ENCODE data around the gene COL2A1.

COL2A1 gene

GRCh38 chr12:48015954-48016353, 11.7 kb upstream of the COL2A1 start:
- in situ Hi-C loops (cut with HindIII; ENCODE audit: low sequenced_read_pairs): no loop called here

DNA sequence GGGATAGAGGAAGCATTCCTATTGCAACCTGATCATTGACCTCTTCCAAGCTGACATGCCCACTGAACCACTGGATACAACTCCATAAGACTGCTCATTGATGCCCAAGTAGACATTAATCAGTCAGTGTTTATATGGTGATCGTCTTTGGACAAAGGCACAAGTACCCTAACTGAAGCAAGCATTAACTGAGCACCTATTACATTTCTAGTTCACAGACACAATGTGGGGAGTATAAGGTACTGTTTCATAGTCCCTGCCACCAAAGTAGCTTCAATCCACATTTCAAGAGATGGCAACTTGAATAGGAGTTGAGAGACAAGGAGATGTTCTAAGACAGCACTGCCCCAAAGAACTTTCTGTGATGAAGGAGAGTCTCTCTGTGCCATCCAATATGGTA, 10.9 kb upstream of the COL2A1 start:
- in situ Hi-C loops (cut with HindIII; ENCODE audit: low sequenced_read_pairs): no loop called here

GRCh38 chr12:48013287-48013686, 9.0 kb upstream of the COL2A1 start:
- in situ Hi-C loops (cut with HindIII; ENCODE audit: low sequenced_read_pairs): no loop called here

- in situ Hi-C loops (cut with HindIII; ENCODE audit: low sequenced_read_pairs): no loop called here
Observed at GRCh38 chr12:48012070-48012469, 7.8 kb upstream of the COL2A1 start.

DNA sequence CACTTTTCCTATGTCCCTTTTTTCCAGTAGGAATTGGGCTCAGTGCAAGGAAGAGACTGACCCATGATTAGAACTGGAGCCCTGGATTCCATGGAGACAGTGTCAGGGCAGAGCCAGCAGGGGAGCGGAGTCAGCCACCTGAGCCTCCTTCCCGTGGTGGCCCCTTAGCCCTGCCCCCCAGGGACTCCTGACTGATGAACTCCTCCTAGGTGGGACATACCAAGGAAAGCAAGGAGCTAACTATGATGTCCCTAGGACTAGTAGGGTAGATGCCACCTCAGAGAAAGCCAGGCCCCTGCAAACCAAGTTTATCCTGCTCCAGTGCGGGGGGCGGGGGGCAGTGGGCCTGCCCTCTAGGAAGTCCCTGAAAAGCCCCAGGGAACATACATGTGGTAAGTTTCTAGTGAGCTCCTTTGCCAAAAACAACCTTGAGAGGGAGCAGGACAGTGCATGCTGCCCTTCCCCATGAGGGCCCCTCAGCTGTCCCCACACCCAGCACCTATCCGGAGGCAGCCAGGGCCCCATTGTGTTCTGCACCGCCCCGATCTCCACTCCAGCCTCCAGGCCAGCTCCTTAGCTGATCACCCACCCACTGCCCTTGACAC, 6.2 kb upstream of the COL2A1 start:
- in situ Hi-C loops (cut with HindIII; ENCODE audit: low sequenced_read_pairs): no loop called here

- in situ Hi-C loops (cut with HindIII; ENCODE audit: low sequenced_read_pairs): no loop called here
Observed at GRCh38 chr12:48009471-48009870, 5.2 kb upstream of the COL2A1 start.

DNA sequence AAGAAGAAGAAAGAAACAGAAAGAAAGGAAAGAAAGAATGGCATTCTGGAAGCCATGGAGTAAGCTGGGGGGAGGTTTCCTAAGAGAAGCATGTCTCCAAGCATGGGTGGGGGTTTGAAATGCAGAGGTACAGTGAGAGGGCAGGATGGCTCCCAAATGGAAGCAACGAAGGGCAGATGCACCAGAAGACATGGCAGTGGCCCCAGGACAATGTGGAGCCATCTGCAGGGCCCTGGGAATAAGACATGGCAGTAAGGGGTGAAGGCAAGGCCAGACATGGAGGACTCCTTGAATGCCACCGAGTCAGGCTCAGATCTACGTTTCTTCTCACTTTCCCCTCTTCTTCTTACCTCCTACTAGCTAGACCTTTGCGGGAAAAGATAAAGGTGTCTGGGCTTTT, 4.7 kb upstream of the COL2A1 start:
- in situ Hi-C loops (cut with HindIII; ENCODE audit: low sequenced_read_pairs): no loop called here

DNA sequence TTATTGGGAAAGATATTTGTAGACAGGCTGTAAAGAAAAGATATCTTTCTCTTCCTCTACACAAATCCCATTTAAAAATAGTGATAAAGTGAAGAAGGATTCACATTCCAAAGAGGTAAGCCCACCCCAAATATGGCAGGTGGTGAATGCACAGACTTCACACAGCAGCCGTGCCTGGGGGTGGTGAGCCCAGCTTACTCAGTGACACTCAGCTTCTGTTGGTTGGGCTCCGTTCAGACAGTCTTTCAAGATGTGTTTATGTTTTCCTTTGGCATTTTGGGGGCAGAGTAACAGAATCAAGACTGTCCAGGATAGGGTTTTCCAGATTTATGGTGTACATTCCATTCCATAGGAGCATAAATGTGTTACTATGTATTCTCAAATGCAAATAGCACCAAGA, 4.1 kb upstream of the COL2A1 start:
- in situ Hi-C loops (cut with HindIII; ENCODE audit: low sequenced_read_pairs): no loop called here

DNA sequence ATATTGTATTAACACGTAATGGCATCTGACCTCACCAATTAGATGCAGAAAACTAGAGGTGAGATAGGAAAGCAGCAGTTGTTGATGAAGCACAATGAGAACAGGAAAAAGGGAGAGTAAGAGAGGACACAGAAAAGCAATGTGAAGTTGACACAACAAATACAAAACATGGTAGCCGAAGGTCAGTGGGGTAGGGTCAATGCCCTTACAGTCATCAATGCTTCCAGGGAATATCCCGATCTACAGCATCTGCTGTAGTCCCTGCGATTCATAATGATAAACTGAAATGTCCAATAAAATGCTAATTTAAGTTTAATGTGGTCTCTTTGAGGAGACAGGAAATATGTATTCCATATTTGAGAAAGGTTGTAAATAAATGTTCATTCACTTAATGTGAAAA, 2.9 kb upstream of the COL2A1 start:
- in situ Hi-C loops (cut with HindIII; ENCODE audit: low sequenced_read_pairs): no loop called here

DNA sequence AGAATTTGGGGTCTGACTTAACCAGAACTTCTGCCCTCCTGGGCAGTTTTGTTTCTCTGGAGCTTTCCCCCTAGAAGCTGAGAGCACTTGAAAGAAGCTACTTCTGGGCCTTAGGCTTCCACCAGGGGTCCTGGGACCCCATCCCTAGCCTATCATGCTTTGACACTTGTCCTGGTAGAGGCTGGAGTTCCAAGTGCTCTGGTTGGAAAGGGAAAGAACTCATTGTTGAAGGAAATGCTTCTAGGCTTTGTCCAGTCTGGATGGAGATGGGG, 1.4 kb upstream of the COL2A1 start:
- in situ Hi-C loops (cut with HindIII; ENCODE audit: low sequenced_read_pairs): no loop called here

- in situ Hi-C loops (cut with HindIII; ENCODE audit: low sequenced_read_pairs): no loop called here
Observed at GRCh38 chr12:48005001-48005749, 899 bp upstream of the COL2A1 start.

DNA sequence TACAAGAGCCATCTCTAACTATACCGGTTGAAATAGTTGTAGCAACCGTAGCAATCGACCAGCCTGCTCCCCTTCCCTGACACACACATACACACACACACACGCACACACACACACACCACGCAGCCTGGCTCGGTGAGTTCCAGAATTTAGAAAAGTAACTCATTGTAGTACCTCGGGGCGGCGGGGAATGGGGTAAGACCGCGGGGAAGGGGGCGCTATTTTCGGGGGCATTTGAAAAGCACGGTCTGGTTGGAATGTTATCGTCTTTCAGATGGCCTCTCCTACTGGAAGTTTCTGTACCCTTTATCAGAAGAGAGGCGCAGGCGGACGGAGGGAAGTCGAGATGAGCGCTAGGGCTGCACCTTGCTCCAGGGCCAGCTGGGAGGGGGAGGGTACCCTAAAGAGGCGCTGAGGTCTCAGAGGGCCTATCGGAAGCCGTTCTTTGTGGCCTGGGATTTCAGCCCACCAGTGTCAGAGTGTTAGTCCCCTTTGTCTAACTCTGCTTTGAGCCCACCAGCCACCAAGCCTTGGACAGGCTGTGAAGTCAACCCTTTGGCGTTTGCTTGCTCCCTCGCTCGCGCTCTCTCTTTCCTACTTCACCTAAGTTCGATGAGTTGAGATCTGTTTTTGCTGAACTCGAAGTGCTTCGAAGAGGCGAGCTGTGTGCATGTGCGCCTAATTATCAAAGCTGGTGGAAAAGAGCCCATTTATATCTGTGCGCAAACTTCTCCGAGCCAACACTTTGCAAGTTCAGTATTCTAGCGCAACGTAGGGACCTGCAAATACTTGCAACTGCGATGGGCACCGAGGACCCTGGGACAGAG, 837 bp downstream of the COL2A1 start:
- in situ Hi-C loops (cut with HindIII; ENCODE audit: low sequenced_read_pairs): no loop called here

DNA sequence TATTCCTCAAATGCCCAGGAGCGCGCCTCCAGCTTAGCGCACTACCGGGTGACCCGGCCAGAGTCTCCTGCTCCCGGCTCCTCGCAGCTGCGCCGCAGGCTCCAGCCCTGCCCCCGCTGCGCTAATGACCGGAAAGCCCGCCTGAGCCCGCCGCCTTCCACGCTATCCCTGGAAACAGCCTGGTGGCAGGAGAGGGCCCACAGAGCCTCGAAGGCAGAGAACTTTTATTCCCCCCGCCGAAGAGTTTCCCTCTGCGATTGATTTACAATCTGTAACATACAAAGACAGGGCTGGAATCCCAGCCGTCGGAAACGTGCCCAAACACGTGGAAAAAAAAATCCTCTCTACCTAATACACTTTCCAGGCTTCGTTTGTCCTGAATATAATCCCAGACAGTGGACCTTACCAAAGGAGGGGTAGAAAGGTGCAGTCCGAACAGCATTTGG, 1.5 kb downstream of the COL2A1 start:
- in situ Hi-C loops (cut with HindIII; ENCODE audit: low sequenced_read_pairs): no loop called here

- in situ Hi-C loops (cut with HindIII; ENCODE audit: low sequenced_read_pairs): no loop called here
Observed at GRCh38 chr12:48002414-48002730, 1.9 kb downstream of the COL2A1 start.

DNA sequence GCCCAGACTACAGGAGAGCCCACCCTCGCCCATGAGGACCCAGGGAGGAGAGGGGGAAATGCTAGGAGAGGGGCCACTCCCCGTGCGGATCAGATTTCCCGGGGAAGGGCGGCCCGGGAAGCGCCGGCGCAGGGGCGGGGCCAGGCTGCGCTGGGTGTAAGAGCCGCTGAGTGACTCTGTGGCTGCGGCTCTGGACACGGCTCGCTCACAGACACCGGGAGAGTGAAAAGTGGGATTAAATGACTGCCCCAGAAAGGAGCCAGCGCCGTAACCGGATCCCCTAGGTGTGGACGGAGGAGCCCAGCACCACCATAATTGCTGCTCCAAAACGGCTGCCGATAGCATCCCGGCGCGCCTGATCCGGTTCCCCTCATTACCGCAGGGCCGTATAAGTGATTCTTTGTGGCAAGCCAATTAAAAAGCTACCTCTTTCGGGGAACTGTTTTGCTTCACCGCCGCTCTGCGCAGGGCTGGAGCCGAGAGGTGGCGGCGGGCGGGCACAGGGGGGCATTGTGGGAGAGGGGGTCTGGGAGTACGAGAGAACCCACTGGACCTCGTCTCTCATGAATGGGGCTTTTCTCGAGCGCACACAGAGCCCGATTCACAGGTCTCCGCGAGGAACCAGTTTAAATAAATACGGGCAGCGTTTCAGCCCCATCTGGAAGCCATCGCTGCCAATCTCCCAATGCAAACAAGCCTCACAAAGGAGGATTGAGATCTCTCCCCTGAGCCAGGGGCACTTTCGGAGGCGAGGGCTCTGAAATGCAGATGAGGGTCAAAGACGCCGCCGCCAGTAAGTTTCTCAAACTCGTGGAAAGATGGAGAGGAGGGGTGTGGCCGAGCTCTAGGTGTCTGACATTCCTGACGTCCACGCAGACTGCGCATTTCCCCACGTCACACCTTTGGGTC, 2.5 kb downstream of the COL2A1 start:
- in situ Hi-C loops (cut with HindIII; ENCODE audit: low sequenced_read_pairs): no loop called here

- in situ Hi-C loops (cut with HindIII; ENCODE audit: low sequenced_read_pairs): no loop called here
Observed at GRCh38 chr12:48000878-48001504, 3.3 kb downstream of the COL2A1 start.

DNA sequence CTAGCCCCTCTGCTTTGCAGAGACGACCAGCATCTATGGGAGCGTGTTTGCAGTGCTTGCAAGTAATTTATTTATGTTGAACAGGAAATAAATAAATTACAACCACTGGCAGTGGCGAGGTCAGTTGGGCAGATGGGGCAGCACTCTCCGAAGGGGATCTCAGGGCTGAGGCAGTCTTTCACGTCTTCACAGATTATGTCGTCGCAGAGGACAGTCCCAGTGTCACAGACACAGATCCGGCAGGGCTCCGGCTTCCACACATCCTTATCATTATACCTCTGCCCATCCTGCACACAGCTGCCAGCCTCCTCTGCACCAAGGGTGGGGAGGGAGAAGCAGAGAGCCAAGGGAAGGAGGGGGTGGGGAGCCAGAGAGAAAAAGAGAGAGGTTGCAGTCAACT, 4.5 kb downstream of the COL2A1 start:
- in situ Hi-C loops (cut with HindIII; ENCODE audit: low sequenced_read_pairs): no loop called here

DNA sequence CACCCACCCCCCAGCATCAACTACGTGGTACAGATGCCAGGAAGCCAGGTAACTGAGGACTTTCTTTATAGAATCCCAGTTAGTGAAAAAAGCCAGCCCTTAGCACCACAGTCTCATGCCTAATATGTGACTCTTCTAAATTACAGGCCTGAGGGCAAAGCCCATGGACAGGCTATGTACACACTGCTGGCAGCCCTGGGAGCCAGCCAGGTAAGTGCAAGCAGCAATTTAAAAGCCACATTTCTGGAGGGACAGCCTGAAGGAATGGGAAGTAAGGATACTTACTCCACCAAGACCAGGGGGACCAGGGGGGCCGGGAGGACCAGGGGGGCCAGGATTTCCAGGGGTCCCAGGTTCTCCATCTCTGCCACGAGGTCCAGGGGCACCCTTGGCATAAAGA, 7.0 kb downstream of the COL2A1 start:
- in situ Hi-C loops (cut with HindIII; ENCODE audit: low sequenced_read_pairs): no loop called here

- in situ Hi-C loops (cut with HindIII; ENCODE audit: low sequenced_read_pairs): no loop called here
Observed at GRCh38 chr12:47995981-47996401, 8.3 kb downstream of the COL2A1 start.

DNA sequence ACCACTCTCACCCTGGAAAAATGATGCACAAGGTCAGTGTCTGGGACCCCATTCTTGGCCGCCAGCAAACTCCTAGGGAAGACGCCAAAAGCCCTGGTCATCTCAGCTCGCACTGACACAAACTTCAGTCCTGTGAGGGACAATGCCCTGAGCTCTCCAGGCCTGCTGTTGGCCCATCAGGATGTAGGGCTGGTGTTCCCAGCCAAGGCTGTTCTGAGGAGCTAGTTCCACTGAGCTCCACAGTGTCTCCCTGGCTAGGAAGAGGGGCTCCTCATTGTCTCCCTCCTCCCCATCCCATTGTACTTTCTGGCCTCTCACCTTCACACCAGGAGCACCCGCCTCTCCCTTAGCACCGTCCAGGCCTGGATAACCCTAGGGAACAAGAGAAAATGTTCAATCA, 10.8 kb downstream of the COL2A1 start:
- in situ Hi-C loops (cut with HindIII; ENCODE audit: low sequenced_read_pairs): no loop called here

DNA sequence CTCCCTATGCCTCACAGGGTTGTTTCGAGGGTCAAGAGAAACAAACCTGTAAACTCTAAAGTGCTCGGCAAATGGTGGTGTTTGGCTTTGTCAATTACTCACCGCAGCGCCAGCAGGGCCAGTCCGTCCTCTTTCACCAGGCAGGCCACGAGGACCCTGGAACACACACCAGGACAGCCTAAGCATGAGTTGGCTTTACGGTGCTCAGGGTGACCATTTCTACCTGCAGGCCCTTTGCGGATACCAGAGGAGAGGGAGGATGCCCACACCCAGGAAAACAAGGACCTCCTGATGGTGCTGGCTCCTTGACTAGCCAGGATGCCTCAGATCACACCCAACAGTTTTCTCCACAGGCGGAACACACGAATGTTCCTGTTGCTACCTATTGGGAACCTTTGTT, 11.5 kb downstream of the COL2A1 start:
- in situ Hi-C loops (cut with HindIII; ENCODE audit: low sequenced_read_pairs): no loop called here

Measured in endothelial cell of hepatic sinusoid (primary cell).